Activated CD4-positive, alpha-beta T cell treated with anti-CD3 and anti-CD28 coated beads, Interleukin-2, amount 50 U/mL, for 1 hour (primary cell): ENCODE data around the gene EIF5A.
A peak's percentile ranks its signal among the peaks of the same experiment; 100 is the strongest.

Experiments
- DNase-seq: peaks from one replicate; pipeline ENCODE4 v3.0.0-alpha.2; 2020

EIF5A gene

DNA sequence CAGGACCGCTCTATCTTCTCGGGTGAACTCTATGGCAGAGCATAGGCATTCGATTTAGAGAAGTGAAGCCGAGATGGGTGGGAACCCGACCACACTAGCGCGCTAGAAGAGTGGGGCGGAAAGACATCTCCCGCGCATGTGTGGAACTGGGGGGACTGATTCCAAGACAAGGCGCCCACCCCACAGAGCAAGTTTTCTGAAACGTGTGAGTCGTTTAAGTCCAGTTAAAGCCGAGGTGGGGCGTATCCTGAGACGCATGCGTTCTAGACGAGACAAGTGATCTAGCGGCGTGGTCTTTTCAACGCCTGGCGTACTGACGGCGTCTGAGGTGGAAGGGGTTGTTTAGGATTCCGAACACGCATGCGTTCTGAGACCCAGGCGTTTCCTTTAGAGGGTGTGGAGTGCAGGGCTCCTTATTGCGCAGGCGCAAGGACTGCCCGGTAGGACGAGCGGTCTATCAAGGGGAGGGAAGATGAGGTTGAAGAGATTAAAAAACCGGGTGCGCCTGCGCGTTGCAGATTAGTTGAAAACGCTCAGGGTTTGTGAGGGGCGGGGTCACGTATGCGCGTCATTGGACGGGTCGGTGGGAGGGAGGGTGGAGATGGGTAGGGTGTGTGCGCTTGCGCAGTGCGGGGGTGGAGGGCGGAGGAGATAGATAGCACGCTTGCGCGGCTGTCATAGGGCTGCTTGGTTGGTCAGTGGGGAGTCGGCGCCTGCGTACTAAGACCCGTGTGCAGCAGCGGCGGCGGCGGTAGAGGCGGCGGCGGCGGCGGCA is at the start of gene EIF5A:
TSS of gene EIF5A (plus strand) at position 718 of the 775 bp plus-strand sequence. CDS start 2,008 bp downstream, outside the sequence.
- peak; percentile 100 for DNase-seq

DNA sequence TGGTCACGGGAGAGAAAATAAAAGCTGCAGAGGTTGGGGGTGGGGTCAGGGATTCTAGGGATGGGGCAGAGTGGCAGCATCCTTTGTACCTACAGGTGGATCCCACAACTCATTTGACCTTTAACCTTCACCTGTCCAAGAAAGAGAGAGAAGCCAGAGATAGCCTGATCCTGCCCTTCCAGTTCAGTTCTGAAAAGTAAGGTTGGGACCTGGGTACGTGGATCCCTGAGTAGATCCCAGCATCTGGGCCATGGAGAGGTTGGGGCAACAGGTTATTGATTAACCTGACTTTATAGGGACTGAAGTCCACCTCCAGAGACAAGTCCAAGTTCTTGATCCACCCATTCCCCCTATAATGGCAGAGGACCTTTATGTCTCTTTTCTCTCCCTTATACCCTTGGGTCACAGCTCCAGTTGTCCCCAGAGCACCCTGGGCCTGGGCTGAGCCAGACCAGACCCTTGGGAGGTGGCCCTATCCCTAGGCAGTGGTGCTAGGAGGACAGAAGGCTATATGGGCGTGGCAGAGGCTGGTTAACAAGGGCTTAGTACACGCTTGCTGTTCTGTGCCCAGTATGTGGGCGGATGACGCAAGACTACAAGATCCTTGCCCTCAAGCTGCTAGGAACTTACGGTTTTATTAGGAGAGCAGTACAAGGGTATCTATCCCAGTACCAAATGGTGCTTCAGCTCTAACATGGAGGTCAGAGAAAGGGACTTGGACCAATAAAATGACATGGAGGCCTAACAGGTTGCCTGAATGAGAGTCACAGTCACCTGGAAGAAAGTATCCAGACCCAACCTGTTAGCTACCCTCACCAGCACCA is 48.5 kb upstream of the EIF5A start:
- DNase-seq, result no peak

DNA sequence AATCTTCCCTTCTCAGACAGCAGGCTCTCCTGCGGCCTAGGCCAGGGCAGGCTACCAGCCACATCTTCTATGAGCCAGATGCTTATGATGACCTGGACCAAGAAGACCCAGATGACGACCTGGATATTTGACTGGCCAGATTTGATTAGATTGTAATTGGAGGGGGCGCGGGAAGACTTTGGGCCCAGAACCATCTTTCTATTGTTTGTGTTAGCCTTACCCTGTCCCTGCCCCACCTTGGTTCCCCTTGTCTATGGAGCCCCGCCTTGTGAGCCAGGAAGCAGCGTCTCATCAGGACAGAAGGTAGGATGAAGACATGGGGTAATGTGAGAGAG is 47.9 kb upstream of the EIF5A start:
- DNase-seq, result no peak

DNA sequence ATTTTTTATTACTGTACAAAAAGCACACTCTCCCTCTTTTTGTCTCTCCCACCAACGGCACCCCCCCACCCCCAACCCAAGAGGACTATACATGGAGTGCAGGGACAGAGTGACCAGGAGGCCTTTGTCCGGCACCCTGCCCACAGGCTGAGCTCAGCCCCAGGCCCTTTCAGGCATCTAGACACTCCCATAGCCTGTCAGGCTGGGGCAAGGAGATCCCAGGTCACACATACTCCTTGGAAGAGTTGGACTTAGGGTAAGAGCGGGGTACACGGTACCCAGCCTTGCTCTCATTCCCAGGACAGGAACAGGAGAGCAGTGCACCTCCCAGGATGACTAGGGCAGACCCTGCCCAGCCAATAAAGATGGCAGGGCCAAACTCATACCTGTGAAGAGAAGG is 47.3 kb upstream of the EIF5A start:
- no peak for DNase-seq

DNA sequence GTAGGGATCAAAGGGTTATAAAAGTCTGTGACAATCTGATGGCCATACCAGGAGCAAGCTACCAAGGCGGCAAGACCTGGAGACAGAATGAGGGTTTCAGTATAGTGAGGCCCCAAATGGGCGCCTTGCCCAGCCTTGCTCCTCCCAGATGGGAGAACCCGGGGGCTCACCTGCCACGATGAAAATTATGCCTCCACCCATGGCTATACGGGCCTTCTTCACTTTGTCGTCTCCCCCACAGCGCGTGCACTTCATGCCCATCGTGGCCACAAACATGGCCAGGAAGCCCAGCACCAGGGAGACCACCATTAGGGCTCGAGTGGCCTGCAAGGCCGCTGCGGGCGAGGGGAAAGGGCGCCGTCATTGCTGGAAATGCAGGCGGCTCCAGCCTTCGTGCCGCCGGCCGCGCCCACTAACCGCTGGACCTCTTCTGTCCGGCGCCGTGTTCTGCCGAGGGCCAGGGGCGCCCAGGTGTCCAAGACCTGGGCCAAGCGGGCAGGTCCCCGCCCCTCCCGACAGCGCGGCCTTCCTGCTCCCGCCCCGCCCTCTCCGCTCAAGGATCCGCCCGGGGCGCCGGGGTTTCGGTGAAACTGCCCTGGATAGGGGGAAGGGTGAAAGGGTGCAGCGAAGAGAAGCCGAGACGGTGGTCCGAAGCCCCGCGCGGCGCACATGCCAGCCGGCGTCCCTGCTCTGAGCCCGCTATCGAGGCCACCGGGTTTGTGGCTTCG is 46.6 kb upstream of the EIF5A start:
- peak; percentile 20 for DNase-seq

DNA sequence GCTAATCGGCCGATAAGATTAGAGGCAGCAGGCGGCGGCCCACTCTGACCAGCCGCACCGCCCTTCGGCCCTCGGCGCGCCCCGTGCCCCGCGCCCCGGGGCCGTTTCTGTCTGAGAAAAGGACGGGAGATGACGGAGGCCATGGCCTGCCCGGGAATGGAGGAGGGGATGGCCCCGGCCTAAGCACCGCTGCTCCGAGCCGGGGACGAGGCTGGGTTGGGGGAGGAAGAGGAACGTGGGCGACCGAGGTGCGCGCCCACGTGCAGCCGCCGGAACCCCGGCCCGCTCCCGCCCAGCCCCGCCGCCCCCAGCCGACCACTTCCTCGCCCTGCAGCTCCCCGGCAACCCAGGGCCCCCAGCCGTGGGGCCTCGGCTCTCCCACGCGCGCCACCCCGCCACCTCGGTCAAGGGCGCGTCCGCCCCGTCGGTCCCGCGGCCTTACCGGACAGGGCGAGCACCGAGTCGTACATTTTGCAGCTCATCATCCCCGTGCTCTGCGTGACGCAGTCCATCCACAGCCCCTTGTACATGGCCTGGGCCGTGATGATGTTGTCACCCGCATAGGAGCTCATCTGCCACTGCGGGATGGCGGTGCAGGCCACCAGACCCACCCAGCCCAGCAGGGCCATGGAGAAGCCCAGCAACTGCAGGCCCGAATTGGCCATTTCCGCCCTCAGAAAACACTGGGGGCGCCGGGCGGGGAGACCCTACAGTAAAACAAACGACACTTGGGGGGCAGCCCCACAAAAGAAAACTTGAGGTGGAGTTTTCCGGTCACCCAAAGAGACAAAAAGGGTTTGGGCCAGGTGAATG is 45.8 kb upstream of the EIF5A start:
- peak; percentile 13 for DNase-seq

DNA sequence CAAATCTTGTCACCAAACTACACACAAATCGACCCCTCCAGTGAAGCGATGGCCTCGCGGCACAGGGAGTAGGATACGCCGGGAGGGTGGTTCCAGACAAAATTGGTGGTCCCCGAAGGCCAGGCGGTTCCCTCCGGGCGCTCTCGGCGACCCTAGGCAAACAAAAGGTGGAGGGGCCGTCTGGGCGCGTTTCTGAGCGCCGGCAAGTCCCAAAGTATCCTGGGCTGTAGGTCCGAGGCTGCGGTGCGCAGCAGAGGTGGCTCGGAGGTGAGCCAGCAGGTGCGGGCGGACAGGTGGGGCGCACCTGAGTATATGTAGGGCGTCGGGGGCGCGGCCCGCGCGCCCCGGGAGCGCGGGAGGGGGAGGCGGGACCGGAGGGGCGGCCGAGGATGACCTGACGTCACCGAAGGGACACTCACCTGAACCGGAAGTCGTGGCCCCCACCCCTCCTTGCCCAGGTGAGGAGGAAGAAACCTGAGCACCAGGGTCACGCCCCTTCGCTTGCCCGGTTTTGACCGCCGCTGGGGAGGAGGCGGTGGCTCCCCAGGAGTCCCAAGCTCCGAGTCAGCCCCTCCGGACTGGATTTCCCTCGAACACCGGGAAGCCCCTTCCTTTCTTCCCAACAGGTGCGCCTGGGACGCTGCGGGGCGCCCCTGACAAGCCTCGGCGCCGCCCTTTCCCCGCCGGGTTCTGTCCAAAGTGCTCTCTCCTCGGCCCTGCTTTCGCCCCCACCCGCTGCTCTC is 45.1 kb upstream of the EIF5A start, which contains the start of gene CLDN7:
TSS of gene CLDN7 (minus strand) at position 287 of the 743 bp plus-strand sequence. CDS start 435 bp downstream, outside the sequence.
- DNase-seq, result no peak

DNA sequence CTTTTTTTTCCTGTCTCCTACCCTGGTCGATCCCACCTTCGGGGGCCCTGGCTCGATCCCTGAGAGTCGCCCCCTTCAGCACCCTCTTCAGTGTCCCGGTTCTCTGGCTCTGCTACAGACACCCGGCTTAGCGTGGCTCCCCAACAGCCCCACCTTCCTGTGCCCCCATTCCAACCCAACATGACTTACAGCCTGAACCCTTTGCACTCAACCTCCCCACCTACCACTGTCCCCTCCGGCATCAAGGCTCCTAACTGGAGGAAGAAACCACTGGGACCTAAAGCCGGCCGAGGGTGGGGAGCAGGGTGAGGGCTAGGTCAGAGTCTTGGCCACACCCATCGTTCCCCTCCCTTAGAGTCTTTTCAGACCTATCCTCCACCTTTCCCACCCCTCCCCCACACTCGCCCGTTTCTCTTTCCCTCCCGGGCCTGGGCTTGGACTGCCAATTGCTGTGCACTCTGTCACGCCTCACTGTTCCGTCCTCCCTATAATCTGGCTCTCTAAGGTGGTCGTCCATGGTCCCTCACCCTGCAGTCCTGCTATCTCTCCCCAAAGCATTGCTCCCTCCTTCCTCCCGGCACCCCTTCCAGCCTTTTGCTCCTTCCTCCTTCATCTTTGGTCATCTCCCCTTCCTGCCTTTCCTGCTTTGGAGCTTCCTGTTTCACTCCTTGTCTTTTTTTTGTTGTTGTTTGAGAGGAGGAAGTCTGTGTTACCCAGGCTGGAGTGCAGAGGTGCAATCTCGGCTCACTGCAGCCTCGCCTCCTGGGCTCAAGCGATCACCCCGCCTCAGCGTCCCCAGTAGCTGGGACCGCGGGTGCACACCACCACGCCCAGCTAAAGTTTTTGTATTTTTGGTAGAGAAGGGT is 44.3 kb upstream of the EIF5A start:
- DNase-seq, result no peak

DNA sequence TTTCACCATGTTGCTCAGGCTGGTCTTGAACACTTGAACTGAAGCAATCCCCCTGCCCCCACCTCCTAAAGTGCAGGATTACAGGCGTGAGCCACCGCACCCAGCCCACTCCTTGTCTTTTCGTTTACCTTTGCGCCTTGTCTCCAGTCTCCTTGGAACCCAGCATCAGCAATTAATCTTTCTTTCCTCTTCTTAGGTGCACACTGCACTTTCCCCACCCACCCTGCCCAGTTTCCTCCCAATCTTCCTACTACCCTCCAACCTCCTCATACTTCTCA is 43.7 kb upstream of the EIF5A start:
- no peak for DNase-seq

DNA sequence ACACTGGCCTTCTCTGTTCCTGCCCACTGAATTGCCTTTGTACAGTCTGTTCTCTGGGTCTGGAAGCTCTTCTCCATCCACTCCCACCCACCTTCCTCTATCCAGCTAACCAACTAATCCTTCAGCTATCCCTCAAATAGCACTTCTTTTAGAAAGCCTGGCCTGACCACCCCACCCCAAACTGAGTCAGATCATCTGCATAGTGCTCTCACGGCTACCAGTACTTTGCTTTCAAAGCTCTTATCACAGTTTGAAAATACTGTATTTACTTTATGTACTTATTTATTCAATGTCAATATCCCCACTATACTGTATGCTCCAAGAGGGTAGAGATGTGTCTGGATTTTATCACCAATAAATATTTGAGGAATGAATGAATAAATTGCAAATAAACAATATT is 40.6 kb upstream of the EIF5A start:
- DNase-seq, result no peak

DNA sequence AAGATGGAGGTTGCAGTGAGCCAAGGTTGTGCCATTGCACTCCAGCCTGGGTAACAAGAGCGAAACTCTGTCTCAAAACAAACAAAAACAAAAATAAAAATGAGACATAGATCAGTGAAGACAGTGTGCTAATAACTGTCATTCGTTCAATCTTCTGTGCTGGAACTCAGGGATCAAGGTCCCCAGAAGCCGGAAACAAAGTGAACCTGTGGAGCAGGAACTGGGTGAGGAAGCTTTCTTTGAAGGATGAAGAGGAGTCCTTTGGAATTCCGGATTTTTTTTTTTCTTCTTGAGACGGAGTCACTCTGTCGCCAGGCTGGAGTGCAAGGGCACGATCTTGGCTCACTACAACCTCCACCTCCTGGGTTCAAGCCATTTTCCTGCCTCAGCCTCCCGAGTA is 28.0 kb upstream of the EIF5A start:
- no peak for DNase-seq

DNA sequence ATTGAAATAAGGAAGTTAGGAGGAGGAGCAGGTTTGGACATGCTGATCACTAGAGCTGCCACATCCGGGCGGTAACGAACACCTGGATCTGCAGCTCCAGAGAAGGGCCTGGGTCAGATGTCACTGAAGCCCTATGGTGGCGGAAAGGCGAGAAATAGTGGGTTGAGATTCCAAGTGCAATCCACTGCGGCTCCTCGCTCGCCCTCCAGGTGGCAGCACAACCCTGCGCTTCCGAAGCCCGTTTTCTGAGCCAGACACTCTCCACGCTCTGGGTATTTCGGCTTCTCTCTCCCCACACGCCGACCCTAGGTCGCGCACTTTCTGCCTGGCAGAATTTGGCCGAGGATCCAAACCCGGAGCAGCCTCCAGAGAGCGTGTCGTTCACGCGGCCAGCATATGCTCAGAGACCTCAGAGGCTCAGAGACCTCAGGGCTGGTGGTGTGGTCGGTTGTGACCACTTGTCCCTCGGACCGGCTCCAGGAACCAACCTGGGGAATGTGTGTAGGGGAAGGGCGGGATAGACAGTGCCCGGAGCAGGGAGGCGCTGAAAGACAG is 26.8 kb upstream of the EIF5A start:
- peak; percentile 87 for DNase-seq

DNA sequence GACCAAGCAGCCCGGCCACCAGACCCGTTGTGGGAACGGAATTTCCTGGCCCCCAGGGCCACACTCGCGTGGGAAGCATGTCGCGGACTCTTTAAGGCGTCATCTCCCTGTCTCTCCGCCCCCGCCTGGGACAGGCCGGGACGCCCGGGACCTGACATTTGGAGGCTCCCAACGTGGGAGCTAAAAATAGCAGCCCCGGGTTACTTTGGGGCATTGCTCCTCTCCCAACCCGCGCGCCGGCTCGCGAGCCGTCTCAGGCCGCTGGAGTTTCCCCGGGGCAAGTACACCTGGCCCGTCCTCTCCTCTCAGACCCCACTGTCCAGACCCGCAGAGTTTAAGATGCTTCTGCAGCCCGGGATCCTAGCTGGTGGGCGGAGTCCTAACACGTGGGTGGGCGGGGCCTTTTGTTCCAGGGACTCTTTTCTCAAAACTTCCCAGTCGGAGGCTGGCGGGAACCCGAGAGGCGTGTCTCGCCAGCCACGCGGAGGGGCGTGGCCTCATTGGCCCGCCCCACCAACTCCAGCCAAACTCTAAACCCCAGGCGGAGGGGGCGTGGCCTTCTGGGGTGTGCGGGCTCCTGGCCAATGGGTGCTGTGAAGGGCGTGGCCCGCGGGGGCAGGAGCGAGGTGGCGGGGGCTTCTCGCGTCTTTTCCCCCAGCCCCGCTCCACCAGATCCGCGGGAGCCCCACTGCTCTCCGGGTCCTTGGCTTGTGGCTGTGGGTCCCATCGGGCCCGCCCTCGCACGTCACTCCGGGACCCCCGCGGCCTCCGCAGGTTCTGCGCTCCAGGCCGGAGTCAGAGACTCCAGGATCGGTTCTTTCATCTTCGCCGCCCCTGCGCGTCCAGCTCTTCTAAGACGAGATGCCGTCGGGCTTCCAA is 26.1 kb upstream of the EIF5A start, which contains the start of gene SLC2A4:
TSS of gene SLC2A4 (plus strand) at position 645 of the 879 bp plus-strand sequence. CDS start at position 862, 217 bp downstream.
- DNase-seq, result peak; percentile 80

DNA sequence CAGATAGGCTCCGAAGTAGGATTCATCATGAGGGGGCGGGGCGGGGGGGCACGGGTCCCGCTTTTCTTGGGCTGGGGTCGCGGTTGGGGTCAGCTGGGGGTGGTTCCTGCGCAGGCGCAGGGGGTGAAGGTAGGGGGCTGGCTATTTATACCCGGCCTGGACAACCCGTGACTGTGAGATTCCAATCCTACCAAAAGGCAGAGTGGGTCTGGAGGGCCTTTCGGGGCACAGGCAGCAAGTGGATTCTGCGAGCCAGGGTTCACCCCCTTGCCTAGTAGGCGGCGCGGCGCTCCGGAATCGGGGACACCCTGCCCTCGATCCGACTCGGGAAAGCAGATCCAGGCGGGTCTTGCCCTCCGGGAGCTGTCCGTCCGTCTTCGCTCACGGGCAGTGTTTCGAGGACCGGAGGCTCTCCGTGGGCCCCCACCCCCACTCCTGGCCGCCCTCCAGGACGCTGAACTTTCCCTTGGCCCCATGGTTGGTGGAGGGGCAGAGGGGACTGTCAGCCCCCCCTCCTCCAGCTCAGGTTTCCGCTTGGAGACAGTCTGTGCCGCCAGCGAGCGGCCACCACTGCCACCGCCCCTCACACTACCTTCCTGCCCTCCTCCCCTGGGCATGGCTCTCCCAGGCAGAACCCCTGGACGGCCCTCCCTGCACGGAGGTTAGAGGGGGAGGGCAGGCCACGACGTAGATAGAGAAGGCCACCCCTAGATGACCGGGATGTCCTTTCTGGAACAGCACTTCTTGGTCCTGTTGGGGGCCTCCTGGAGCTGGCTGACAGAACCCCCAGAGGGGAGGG is 25.3 kb upstream of the EIF5A start:
- DNase-seq, result no peak

DNA sequence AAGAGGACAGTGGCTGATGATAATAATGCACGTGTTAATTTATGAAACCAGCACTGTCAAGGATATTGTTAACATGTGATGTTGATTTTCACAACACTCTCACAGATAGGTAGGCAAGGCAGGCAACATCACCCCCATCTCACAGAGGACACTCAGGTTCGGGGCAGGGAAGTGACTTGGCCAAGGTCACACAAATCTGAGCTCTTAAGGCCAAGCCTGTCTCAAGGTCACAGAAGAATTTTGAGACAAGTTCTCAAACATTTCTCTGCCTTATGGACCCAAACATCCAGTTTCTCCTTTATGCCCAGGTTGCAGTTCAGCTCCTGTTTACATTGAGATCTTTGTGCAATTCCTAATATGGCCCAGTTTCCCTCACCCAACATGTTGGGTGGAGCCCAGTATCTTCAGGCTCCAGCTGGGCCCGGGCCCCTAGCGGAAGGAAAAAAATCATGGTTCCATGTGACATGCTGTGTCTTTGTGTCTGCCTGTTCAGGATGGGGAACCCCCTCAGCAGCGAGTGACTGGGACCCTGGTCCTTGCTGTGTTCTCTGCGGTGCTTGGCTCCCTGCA is 24.6 kb upstream of the EIF5A start:
- no peak for DNase-seq

DNA sequence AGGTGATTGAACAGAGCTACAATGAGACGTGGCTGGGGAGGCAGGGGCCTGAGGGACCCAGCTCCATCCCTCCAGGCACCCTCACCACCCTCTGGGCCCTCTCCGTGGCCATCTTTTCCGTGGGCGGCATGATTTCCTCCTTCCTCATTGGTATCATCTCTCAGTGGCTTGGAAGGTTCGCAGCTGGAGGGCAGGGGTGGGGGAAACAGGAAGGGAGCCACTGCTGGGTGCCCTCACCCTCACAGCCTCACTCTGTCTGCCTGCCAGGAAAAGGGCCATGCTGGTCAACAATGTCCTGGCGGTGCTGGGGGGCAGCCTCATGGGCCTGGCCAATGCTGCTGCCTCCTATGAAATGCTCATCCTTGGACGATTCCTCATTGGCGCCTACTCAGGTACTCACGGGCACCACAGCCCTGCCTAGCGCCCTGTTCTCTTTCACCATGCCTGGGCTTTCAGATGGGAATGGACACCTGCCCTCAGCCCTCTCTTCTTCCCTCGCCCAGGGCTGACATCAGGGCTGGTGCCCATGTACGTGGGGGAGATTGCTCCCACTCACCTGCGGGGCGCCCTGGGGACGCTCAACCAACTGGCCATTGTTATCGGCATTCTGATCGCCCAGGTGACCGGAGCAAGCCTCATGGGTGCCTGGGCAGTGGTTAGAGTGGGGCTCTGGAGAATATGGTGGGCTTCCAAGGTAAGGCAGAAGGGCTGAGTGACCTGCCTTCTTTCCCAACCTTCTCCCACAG is 23.8 kb upstream of the EIF5A start:
- no peak for DNase-seq

DNA sequence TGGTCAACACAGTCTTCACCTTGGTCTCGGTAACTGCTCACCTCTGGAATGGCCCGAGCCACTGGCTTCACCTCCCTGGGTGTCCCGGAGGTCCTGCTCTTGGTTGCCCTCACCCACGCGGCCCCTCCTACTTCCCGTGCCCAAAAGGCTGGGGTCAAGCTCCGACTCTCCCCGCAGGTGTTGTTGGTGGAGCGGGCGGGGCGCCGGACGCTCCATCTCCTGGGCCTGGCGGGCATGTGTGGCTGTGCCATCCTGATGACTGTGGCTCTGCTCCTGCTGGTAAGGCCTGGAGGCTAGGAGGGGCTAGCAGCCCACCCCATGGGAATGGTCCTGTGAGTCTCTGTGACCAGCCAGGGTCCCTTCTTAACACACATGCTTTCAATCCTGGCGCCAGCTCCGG is 22.5 kb upstream of the EIF5A start:
- no peak for DNase-seq

DNA sequence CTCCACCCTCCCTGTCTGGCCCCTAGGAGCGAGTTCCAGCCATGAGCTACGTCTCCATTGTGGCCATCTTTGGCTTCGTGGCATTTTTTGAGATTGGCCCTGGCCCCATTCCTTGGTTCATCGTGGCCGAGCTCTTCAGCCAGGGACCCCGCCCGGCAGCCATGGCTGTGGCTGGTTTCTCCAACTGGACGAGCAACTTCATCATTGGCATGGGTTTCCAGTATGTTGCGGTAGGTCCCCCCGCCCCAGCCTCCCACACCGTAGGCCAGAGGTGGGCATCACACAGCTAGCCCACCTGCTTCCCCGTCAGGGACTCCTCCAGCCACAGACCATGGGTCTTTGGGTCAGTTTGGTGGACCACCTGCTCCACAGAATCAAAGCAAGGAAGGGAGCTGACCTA is 21.7 kb upstream of the EIF5A start:
- DNase-seq, result no peak
